Kidney (tissue), 14 donors: ENCODE data around the gene ARHGAP22. TPM values are rescaled to one million over a fixed set of nuclear protein-coding genes. Genes with fewer than 3 reads are reported as not detected.

Experiments
- DNase-seq, 5 donors: peaks; one replicate each; pipeline ENCODE4 v3.0.0-alpha.2; 2013 to 2020
- FAIRE-seq: peaks from 2 replicates; lab custom pipeline; 2012; peaks lifted over from hg19 to GRCh38; lab: Jason Lieb, UNC
- H3K27ac ChIP-seq, 2 donors: one replicate each; pipeline ENCODE4 v1.7.0; 2013; ENCODE audit warnings: low read depth in 2 of 2, low read length in 2 of 2, inconsistent platforms in 1 of 2
- H3K27me3 ChIP-seq: one replicate; pipeline ENCODE4 v1.7.1; 2013; ENCODE audit warnings: low read length, inconsistent platforms; ENCODE audit not compliant: control insufficient read depth, insufficient read depth
- H3K36me3 ChIP-seq, 3 donors: one replicate each; pipeline versions ENCODE4 v1.7.0 to v1.7.1; 2013; ENCODE audit warnings: low read length in 3 of 3, control low read depth in 1 of 3, inconsistent platforms in 1 of 3; ENCODE audit not compliant: insufficient read depth in 3 of 3, control insufficient read depth in 2 of 3
- H3K4me1 ChIP-seq, 3 donors: one replicate each; pipeline versions ENCODE4 v1.7.0 to v1.7.1; 2013; ENCODE audit warnings: low read length in 3 of 3, inconsistent platforms in 1 of 3, low read depth in 1 of 3; ENCODE audit not compliant: control insufficient read depth in 2 of 3, insufficient read depth in 2 of 3
- H3K4me3 ChIP-seq, 3 donors: one replicate each; pipeline versions ENCODE4 v1.7.0 to v1.8.1; 2013; ENCODE audit warnings: low read length in 3 of 3, control low read depth in 1 of 3, inconsistent platforms in 1 of 3
- H3K9ac ChIP-seq, 3 donors: one replicate each; pipeline versions ENCODE4 v1.7.0 to v1.7.1; 2013; ENCODE audit warnings: low read length in 3 of 3, control low read depth in 1 of 3, inconsistent platforms in 1 of 3
- H3K9me3 ChIP-seq, 3 donors: one replicate each; pipeline versions ENCODE4 v1.7.0 to v1.7.1; 2013; ENCODE audit warnings: low read length in 3 of 3, control low read depth in 1 of 3, inconsistent platforms in 1 of 3; ENCODE audit not compliant: control insufficient read depth in 2 of 3, insufficient read depth in 1 of 3
- intact Hi-C: fragments of 100-400 bp; cut with DNase I; formaldehyde crosslinking; loops from one replicate; pipeline ENCODE4 v1.11.1; 2022
- polyA plus RNA-seq: library from polyadenylated mRNA; stranded (reverse); fragments of 350-450 nt; fragmentation: Illumina TruSeq; extraction: RNeasy Lipid Tissue Mini Kit (QIAGEN cat#74804); gene quantifications from one replicate; pipeline ENCODE4 v1.2.3, GENCODE V29; 2014; ENCODE audit warnings: low read depth, low replicate concordance; ENCODE audit not compliant: insufficient read depth
- total RNA-seq: library from RNA; stranded (reverse); fragmentation: NEBNext Ultra II Directional; extraction: Animal tissue kit (Norgen Biotek cat#: 25700); gene quantifications from one replicate; pipeline ENCODE4 v1.2.1, GENCODE V29; 2021
- TF ChIP-seq, protein P1 (sequence below): IDR thresholded peaks from 3 replicates; pipeline ENCODE4 v1.5.1; 2012; ENCODE audit warnings: mild to moderate bottlenecking, moderate library complexity, borderline replicate concordance; ENCODE audit not compliant: insufficient read depth; ENCODE audit errors: extremely low read depth
- donor health status: control.
- donor health status: control.
- donor health status: control.
- donor health status: control.
- donor health status: control.
- donor health status: DM: yes; HTN: yes; CAD: no.
- donor health status: Normal renal cell carcinoma (clear cell type).

Gene ARHGAP22
- total and polyA plus RNA-seq, 2 donors from 2014 or later = 0.62 to 6.6 TPM

DNA sequence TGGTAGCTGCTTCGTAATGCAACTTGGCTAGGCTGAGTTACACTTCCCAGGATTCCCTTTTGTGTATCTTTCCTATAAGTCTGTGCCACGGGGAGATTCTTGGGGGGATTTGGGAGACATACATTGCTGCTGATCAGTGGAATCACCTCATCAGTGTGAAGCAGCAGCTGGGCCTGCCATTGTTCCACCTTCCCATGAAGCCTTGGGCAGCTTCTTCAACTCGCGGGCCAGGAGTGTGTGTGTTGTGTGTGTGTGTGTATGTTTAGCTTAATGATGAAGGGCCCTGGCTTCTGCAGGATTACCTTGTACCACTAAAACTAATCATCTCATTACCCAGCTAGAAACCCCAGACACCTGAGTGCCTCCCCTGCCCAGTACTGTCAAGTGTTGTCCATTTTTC lies 33.3 kb upstream of the ARHGAP22 start:
- no peak overlapping the region for H3K4me3 ChIP-seq
- TF ChIP-seq, protein P1, sequence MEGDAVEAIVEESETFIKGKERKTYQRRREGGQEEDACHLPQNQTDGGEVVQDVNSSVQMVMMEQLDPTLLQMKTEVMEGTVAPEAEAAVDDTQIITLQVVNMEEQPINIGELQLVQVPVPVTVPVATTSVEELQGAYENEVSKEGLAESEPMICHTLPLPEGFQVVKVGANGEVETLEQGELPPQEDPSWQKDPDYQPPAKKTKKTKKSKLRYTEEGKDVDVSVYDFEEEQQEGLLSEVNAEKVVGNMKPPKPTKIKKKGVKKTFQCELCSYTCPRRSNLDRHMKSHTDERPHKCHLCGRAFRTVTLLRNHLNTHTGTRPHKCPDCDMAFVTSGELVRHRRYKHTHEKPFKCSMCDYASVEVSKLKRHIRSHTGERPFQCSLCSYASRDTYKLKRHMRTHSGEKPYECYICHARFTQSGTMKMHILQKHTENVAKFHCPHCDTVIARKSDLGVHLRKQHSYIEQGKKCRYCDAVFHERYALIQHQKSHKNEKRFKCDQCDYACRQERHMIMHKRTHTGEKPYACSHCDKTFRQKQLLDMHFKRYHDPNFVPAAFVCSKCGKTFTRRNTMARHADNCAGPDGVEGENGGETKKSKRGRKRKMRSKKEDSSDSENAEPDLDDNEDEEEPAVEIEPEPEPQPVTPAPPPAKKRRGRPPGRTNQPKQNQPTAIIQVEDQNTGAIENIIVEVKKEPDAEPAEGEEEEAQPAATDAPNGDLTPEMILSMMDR = no peak
- H3K27ac ChIP-seq = no peak overlapping the region
- H3K4me1 ChIP-seq = no peaks in the 10 kb centered on the region
- no peak for FAIRE-seq
- no peak for DNase-seq
- H3K9me3 ChIP-seq = peaks cover 0 to 2% (median 0%) of the 10 kb centered on the region in 3 donors
- no peaks in the 10 kb centered on the region for H3K36me3 ChIP-seq
- intact Hi-C loops = no loop called here
- H3K27me3 ChIP-seq = no peaks in the 10 kb centered on the region
- H3K9ac ChIP-seq = no peak overlapping the region

DNA sequence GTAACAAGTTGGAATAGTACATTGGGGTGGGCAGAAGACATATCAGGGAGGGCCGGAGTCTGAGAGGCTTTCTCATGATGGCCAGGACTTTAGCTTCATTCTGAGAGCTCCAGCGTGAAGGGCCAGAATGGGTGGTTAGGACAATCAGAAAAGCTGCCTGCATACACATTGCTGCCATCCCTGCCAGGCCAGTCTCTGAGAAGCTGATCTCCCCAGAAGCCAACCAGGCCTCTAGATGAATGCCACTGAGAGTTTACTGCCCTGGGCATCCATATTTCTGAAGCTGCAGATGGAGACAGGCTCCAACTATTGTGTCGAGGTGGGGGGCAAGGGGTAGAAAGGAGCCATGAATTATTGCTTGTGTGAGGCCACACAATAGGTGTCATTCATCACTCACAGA lies 32.0 kb upstream of the ARHGAP22 start:
- no peaks in the 10 kb centered on the region for H3K36me3 ChIP-seq
- H3K4me3 ChIP-seq = no peak overlapping the region
- DNase-seq = no peak
- no peak overlapping the region for H3K9ac ChIP-seq
- H3K27me3 ChIP-seq = no peaks in the 10 kb centered on the region
- H3K27ac ChIP-seq = no peak overlapping the region
- intact Hi-C loops = no loop called here
- TF ChIP-seq, protein P1 = no peak
- H3K9me3 ChIP-seq = peaks cover 0 to 2% (median 0%) of the 10 kb centered on the region in 3 donors
- FAIRE-seq = no peak
- H3K4me1 ChIP-seq = no peaks in the 10 kb centered on the region

DNA sequence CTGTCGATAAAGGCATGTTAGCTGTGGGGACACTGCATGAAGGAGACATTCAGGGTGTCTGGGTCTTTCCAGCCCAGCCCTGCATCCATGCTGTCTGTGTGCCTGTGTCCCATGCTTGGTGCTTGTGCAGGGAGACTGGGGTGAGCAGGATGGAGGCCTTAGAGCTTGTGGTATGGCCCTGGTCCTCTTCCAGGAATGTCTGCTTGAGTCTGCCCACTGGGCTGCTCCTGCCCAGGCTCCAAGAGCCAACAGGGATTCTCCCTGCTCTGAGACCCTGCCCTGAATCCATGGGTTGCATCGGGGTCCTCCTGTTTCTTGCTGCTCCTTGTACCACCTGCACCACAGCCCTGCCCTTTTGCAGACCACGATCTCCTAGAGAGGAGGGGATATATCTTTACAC lies 31.4 kb upstream of the ARHGAP22 start:
- intact Hi-C loops = no loop called here
- Histone ChIP-seq H3K4me3 (no peak overlapping the region), H3K27me3 (no peaks in the 10 kb centered on the region), H3K9me3 (peaks cover 0 to 2% (median 0%) of the 10 kb centered on the region in 3 donors), H3K9ac (no peak overlapping the region), H3K4me1 (no peaks in the 10 kb centered on the region), H3K27ac (no peak overlapping the region), H3K36me3 (no peaks in the 10 kb centered on the region)
- no peak for DNase-seq
- TF ChIP-seq, protein P1 = no peak
- no peak for FAIRE-seq

DNA sequence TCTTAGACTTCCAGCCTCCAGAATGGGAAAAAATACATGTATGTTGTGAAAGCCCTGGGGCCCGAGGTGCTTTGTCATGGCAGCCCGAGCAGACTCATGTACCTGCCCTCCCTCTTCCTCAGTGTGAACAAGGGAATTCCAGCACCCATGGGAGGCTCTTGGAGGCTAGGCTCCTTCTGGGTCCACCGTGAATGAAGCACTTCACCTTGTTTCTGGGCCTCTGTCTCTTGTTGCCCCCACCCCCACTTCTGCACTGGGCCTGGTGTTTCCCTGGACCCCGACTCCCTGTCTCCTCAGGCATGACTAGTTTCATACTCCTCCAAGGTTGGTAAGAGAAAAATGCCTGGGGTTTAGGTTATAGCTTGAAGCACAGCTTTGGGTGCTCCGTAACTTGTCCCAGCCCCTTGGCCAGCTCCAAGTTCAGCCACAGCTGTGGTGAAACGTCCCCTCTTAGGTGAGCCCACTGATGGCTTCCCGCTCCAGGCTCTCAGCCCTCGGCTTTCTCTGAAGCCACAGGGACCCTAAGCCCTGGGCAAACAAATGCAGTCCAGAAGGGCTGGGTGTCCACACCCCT lies 30.2 kb upstream of the ARHGAP22 start:
- H3K27ac ChIP-seq = no peak overlapping the region
- no peaks in the 10 kb centered on the region for H3K36me3 ChIP-seq
- H3K9me3 ChIP-seq = no peaks in the 10 kb centered on the region
- TF ChIP-seq, protein P1 = no peak
- intact Hi-C loops = no loop called here
- FAIRE-seq (no peak), DNase-seq (no peak)
- no peaks in the 10 kb centered on the region for H3K4me1 ChIP-seq
- H3K27me3 ChIP-seq = no peaks in the 10 kb centered on the region
- H3K9ac ChIP-seq = no peak overlapping the region
- H3K4me3 ChIP-seq = no peak overlapping the region
